Measurements from ENCODE around the gene CREBBP.

CREBBP gene

DNA sequence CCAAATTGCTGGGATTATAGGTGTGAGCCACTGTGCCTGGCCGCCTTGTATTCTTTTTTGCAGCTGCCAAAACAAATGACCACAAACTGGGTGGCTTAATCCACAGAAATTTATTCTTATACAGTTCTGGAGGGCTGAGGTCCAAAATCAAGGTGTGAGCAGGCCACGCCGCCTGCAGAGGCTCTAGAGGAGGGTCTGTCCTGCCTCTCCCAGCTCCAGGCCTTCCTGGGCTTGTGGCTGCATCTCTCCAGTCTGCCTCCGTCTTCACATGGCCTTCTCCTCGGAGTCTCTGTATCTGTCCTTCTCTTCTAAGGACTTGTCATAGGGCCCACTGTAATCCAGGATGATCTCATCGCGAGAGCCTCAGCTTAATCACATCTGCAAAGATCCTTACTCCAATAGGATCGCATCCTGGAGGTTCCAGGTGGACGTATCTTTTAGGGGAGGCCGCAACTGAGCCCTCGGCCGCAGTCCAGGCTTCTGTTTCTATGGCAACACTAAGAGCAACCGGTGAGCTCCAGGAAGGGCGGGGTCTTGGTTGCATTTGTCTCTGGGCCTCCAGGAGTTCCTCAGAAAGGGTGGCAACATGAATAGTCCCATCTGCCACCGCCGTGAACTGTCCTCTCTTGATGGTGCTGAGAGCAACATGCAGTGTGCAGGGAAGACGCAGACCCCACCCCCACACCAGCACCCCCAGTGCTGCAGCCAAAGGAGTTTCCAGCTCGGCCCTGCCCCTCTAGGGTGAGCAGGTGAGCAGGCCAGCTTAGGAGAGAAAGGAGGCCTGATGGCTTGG lies 29.5 kb upstream of the CREBBP start:
- no peaks in the 10 kb centered on the region for H3K4me1 ChIP-seq (ENCODE audit: low read depth, poor library complexity, severe bottlenecking)
- no peaks in the 10 kb centered on the region for H3K27me3 ChIP-seq (ENCODE audit: insufficient read depth, low read depth)
- H3K27ac ChIP-seq: no peak overlapping the region

DNA sequence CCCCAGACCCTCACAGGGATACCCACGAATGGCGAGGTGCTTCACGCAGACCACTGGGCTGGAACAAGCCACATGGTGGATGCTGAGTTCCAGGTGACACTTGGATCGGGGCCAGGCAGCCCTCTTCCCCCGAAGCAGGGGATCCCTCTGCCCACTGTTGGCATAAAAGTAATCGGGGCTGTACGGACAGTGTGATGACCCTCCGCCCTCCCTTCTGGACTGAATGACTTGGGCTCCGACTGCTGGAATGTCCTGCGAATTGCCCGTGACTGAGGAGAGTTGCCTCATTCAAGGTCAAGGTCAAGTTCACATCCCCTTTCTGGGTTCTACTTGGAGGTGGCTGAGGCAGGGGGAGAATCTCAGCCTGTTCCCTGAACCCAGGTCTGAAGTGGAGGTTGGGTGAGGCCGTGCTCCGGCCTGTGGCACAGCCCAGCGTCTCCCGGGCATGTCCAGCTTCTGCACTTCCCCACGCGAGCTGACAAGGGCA lies 28.5 kb upstream of the CREBBP start:
- H3K27ac ChIP-seq: no peak overlapping the region
- H3K4me1 ChIP-seq (ENCODE audit: low read depth, poor library complexity, severe bottlenecking): no peaks in the 10 kb centered on the region
- no peak overlapping the region for H3K9ac ChIP-seq
- no peak for TF ChIP-seq CTCF (conservative IDR thresholded peaks at IDR 0.05; ENCODE audit: low read depth, low read length)
- no peaks in the 10 kb centered on the region for H3K36me3 ChIP-seq (ENCODE audit: insufficient read depth)
- no peak overlapping the region for H2AFZ ChIP-seq (ENCODE audit: low read depth)
- no peak overlapping the region for H3K4me2 ChIP-seq
- no peak overlapping the region for H3K4me3 ChIP-seq (IDR thresholded peaks at IDR 0.05; ENCODE audit: insufficient read depth, low read depth, low read length)
- H4K20me1 ChIP-seq (ENCODE audit: insufficient read depth): no peaks in the 10 kb centered on the region
- no peaks in the 10 kb centered on the region for H3K79me2 ChIP-seq (ENCODE audit: insufficient read depth, low read depth)
- H3K27me3 ChIP-seq (ENCODE audit: insufficient read depth, low read depth): no peaks in the 10 kb centered on the region

More for the DNA sequence above, 29.5 kb upstream of the CREBBP start:
- no peak overlapping the region for H2AFZ ChIP-seq (ENCODE audit: low read depth)
- H3K4me3 ChIP-seq (IDR thresholded peaks at IDR 0.05; ENCODE audit: insufficient read depth, low read depth, low read length): no peak overlapping the region
- no peaks in the 10 kb centered on the region for H4K20me1 ChIP-seq (ENCODE audit: insufficient read depth)
- H3K79me2 ChIP-seq (ENCODE audit: insufficient read depth, low read depth): no peaks in the 10 kb centered on the region
- no peaks in the 10 kb centered on the region for H3K36me3 ChIP-seq (ENCODE audit: insufficient read depth)
- H3K9ac ChIP-seq: no peak overlapping the region
- H3K4me2 ChIP-seq: no peak overlapping the region
- TF ChIP-seq CTCF (conservative IDR thresholded peaks at IDR 0.05; ENCODE audit: low read depth, low read length): no peak

- no peak overlapping the region for H3K4me2 ChIP-seq
- H3K4me1 ChIP-seq (ENCODE audit: low read depth, poor library complexity, severe bottlenecking): no peaks in the 10 kb centered on the region
- no peak overlapping the region for H3K4me3 ChIP-seq (IDR thresholded peaks at IDR 0.05; ENCODE audit: insufficient read depth, low read depth, low read length)
- no peaks in the 10 kb centered on the region for H4K20me1 ChIP-seq (ENCODE audit: insufficient read depth)
- H2AFZ ChIP-seq (ENCODE audit: low read depth): no peak overlapping the region
- H3K36me3 ChIP-seq (ENCODE audit: insufficient read depth): no peaks in the 10 kb centered on the region
- H3K27me3 ChIP-seq (ENCODE audit: insufficient read depth, low read depth): no peaks in the 10 kb centered on the region
- no peak overlapping the region for H3K27ac ChIP-seq
- no peak for TF ChIP-seq CTCF (conservative IDR thresholded peaks at IDR 0.05; ENCODE audit: low read depth, low read length)
- H3K9ac ChIP-seq: no peak overlapping the region
- no peaks in the 10 kb centered on the region for H3K79me2 ChIP-seq (ENCODE audit: insufficient read depth, low read depth)
Observed at GRCh38 chr16:3907586-3907985, 27.1 kb upstream of the CREBBP start.

- Histone ChIP-seq H3K36me3 (ENCODE audit: insufficient read depth) (no peaks in the 10 kb centered on the region), H3K9ac (no peak overlapping the region), H4K20me1 (ENCODE audit: insufficient read depth) (no peaks in the 10 kb centered on the region), H3K4me1 (ENCODE audit: low read depth, poor library complexity, severe bottlenecking) (no peaks in the 10 kb centered on the region), H3K4me3 (IDR thresholded peaks at IDR 0.05; ENCODE audit: insufficient read depth, low read depth, low read length) (no peak overlapping the region), H3K4me2 (no peak overlapping the region), H3K27me3 (ENCODE audit: insufficient read depth, low read depth) (no peaks in the 10 kb centered on the region), H2AFZ (ENCODE audit: low read depth) (no peak overlapping the region), H3K27ac (no peak overlapping the region), H3K79me2 (ENCODE audit: insufficient read depth, low read depth) (no peaks in the 10 kb centered on the region)
- no peak for TF ChIP-seq CTCF (conservative IDR thresholded peaks at IDR 0.05; ENCODE audit: low read depth, low read length)
Observed at GRCh38 chr16:3906363-3906762, 25.9 kb upstream of the CREBBP start.
